T-helper 22 cell (primary cell): ENCODE data around the gene MYO1F.
"Not testable (repeated sequence)": the region's sequence is repeated elsewhere in the genome, so short reads cannot be mapped to it uniquely, and the experiment has no call there.

ENCODE experiments used
- DNase-seq: peaks from one replicate; pipeline ENCODE4 v3.0.0-alpha.2; 2020; ENCODE audit warnings: low read depth

MYO1F gene

DNA sequence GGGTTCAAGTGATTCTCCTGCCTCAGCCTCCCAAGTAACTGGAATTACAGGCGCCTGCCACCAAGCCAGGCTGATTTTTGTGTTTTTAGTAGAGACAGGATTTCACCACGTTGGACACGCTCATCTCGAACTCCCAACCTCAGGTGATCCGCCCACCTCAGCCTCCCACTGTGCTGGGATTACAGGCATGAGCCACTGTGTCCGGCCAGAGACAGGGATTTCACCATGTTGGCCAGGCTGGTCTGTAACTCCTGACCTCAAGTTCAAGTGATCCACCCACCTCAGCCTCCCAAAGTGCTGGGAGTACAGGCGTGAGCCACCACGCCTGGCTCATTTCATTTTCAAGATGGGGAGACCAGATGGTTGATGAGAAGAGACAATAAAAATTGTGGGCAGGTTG, 12.4 kb downstream of the MYO1F start:
- DNase-seq: not testable (repeated sequence)

DNA sequence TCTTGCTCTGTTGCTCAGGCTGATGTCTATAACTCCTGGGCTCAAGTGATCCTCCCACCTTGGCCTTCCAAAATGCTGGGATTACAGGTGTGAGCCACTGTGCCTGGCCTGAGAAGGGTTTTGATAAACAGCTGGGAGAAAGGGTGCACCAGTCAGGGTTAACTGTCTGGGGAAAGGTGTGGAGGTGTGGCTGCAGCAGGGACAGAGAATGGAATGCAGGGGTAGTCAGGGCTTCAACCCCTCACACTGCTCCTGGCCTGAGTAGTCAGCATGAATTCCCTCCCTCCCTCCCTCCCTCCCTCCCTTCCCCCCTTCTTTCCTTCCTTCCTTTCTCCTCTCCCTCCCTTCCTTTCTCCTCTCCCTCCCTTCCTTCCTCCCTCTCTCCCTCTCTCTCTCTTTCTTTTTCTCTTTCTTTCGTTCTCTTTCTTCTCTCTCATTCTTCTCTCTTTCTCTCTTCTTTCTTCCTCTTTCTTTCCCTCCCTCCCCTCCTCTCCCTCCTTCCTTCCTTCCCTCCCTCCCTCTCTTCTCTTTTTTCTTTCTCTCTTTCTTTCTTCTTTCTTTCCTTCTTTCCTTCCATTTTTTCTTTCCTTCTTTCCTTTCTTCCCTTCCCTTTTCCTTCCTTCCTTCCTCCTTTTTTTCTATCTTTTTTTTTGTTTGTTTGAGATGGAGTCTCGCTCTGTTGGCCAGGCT, 16.0 kb downstream of the MYO1F start:
- DNase-seq: no peak

DNA sequence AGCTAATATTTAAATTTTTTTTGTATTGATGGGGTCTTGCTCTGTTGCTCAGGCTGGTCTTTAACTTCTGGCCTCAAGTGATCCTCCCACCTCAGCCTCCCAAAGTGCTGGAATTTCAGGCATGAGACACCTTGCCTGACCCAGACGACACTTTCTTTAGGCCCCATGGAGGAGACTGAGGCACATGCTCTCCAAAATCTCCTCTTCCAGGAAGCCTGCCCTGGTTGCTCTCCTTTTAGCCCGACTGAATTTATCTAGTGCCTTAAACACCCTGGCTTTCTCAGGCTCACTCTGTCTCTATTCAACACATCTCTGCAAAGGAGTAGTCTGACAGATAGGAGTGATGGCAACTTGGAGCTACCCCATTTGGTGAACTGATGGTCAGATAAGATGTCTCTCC, 18.9 kb downstream of the MYO1F start:
- no peak for DNase-seq

DNA sequence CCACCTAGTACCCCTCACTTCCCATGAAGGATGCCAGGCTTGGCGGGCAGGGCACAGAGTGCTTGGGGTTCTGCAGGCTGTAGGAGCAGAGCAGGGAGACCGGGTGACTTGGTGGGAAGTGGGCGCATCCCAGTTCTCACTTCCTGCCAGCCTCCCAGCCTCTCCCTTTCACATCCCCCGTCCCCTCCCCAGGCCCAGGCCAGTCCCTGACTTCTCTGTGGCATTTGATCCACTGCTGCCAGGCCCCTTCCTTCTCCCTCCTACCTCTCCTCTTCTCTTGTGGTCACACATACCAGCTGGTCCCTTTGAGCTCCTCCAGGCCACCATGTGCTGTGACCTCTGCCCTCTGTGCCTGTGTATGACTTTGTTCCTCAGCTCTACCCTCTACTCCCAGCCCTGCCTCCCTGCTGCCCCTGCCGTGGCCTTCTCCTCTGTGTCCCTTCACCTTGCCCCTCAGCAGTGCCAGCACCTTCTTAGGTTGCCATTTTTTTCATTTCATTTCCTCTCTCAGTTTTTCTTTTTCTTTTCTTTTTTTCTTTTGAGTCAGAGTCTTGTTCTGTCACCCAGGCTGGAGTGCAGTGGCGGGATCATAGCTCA, 19.5 kb downstream of the MYO1F start:
- DNase-seq: no peak

DNA sequence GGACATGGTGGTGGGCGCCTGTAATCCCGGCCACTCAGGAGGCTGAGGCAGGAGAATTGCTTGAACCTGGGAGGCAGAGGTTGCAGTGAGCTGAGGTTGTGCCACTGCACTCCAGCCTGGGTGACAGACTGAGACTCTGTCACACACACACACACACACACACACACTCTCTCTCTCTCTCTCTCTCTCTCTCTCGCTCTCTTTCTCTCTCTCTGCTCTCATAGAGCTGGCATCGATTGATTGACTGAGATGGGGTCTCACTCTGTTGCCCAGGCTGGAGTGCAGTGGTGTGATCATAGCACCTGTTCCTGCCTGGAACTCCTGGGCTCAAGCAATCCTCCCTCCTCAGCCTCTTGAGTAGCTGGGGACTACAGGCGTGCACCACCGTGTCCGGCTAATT, 23.5 kb downstream of the MYO1F start:
- DNase-seq: not testable (repeated sequence)

DNA sequence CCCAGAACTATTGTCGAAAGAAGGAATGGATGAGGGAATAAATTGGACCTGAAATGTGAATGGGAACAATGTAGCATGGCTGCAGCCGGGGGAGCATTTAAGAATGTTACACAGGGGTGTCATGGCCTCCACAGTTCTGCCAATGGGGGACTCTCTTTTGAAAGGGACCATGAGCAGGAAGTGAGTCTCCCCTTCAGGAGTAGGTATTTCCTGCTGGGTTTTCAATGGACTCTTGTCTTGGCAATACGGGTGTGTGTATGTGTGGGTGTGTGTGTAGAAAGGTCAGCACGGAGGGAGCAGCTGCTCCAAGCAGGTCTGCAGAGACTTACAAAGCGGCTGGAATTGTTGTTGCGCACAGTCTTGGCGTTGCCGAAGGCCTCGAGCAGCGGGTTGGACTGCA, 24.4 kb downstream of the MYO1F start:
- no peak for DNase-seq

DNA sequence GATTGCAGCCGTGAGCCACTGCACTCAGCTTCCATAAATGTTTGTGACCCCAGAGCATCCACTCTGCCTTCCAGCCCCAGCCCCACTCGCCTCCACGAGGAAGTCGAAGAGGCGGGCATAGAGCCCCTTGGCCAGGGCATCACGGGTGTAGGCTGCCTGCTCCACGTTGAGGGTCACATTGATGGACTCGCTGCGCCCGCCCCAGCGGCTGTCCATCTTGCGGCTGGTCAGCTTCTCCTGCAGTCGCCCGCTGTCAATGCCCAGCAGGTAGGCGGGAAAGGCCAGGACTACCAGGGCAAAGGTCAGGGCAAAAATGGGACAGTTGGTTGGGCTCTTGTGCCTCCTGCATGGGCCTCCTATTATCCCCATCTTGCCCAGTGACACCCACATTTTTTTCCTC, 27.2 kb downstream of the MYO1F start:
- no peak for DNase-seq

DNA sequence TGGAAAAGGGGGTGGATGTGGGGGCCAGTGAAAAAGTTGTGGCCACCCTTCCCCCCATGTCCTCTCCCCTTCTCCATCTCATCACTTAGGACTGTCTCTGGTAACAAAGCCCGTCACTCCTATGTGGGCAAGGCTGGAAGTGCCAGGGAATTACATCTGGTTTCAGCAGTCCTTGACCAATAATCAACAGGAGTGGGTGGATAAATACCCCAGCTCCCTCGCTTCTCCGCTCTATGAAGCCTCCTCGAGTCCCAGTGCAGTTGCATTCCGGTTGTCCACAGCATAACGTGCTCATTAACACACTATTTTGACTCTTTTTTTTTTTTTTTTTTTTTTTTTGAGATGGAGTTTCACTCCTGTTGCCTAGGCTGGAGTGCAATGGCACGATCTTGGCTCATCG, 31.5 kb downstream of the MYO1F start:
- no peak for DNase-seq

DNA sequence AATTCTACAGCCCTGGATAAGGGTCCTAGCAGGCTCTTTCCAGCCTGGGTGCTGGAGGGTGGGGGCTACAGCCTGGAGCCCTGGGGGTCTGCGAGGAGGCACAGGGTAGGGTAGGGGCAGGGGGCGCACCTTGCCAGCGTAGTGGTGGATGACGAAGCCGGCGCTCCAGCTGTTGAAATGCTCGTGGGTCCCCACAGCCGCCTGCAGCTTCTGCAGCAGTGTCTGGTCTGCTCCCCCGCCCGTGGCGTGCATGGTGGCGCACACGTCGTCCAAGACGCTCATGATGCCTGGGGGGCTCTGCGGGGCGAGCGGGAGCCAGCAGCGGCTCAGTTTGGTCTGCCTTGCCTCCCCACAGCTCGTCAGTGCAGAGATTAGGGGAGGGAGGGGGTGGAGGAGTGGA, 33.1 kb downstream of the MYO1F start:
- DNase-seq: no peak

DNA sequence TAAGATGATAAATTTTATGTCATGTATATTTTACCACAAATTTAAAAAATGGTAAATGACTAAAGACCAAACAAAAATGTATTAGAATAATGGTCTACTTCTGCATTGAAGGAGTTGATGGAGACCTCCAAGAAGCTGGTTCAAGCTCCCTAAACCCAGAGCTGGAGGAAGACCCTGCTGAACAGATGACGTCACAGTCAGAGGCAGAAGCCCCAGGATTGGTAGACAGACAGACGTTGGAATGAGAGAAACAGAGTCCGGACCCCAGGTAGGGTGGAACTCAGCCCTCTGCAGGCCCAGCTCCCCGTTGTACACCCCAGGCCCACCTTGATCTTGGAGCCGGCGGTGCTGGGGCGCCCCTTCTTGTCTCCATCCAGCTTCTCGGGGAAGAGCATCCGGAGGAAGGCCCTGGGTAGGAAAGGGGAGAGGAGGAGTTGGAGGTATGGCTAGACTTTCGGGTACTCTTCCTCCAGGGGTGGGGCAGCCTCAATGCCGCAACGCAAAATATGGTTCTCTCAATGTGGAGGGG, 37.6 kb downstream of the MYO1F start:
- no peak for DNase-seq

DNA sequence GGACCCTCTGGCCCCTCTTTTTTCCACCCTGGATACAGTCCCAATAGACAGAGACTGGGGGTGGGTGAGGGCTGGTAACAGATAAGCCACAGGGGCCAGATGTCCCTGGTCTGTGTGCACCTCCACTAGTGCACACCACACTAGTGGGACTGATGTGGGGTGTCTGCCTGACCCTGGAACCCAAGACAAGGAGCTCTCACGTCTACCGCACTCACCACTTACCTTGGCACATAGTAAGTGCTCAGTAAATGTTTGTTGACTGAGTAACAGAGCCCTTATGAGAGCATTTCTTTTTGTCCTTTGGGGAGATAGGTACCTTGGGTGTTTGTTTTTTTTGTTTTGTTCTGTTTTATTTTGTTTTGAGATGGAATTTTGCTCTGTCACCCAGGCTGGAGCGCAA, 40.1 kb downstream of the MYO1F start:
- no peak for DNase-seq

DNA sequence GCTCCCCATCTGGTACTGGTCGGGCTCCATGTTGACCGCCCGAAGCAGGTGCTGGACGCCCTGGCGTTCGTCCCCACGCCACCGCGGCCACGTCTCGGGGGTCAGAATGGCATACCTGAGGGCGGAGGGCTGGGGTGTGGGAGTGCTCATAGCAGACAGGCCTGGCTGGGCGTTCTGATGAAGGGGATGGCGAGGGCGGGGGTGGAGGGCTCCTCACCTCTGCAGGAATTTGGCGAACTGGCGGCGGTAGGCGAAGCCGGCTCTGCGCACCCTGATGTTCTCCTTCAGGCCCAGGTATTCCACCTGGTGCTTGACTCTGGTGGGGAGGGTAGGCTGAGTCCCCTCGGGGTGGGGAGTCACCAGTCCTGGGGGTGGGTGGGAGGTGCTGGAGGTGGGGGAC, 41.0 kb downstream of the MYO1F start:
- DNase-seq: no peak

DNA sequence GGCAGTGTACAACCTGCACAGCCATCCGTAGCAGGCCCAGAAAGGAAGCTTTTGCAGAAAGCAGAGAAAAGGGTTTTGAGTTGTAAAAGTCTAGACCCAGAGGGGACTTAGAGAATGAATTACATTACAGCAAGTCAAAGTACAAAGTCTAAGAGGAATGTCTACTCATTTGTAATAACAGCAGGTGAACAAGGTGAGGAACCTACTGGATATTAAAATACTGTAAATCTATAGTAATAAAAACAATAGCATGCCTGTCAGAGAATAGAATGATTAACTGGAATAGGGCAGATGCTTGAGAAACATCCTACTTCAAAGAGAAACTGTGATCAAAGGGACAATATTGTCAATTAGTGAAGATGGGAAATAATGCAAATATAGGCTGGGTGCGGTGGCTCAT, 45.0 kb downstream of the MYO1F start:
- no peak for DNase-seq

DNA sequence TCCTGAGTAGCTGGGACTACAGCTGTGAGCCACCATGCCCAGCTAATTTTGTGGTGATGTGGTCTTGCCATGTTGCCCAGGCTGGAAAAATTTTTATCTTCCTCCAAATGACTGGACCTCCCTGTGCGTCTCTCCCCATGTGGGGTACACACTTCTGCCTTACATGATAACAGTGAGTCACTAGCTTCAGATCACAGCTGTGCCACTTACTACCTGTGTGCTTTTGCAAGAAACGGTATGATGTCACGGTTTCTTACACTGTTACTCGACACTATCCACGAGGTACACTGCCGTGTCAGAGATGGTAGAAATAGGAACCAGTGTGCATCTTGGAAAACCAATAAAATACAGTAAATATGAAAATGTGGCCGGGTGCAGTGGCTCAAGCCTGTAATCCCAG, 45.8 kb downstream of the MYO1F start:
- DNase-seq: no peak

DNA sequence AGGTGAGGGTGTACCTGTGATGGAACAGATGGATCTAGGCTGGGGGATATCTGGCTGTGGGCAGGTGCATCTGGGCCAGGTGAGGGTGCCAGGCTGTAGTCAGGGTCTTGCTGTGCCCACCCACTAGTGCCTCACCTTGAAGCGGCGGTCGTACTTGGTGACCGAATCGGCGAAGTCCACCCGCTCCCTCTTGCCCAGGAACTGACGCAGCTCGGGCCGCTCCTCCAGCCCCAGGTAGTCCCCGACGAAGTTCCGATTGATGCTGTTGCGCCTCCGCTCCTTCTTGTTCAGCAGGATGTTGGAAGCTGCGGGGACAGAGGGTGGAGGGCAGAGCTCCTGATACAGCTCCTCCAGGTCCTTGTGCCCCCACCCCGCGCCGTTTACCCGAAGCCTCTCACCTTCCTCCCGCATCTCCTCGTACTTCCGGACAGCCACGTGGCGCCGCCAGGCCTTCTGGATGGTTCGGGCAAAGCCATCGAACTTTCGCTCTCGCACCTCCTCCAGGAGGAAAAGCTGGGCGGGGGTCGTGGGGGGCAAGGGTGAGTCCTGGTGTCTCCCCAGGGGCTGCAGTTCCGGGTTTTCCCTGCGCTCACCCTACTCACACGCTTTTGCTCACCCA, 47.1 kb downstream of the MYO1F start:
- no peak for DNase-seq

DNA sequence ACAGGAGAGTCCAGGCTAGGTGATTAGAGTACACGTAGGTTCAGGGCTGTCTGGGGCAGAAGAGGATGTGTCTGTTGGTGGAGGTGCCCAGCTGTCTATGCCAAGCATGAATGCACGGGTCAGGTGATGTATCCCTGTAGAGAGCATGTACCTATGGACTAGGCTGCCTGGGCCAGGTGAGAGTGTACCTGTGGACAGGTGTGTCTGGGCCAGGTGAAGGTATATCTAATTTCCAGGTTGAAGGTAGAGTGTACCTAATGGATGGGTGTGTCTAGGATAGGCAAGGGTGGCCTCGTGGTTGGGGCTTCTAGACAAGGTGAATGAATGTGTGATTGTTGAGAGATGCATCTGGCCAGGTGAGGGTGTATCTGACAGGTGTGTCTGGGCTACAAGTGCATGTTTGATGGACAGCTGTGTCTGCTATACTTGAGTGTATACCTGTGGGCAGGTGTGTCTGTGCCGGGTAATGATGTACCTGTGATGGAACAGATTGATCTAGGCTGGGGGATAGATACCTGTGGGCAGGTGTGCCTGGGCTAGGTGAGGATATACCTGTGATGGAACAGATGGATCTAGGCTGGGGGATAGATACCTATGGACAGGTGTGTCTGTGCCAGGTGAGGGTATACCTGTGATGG, 47.8 kb downstream of the MYO1F start:
- DNase-seq: no peak

DNA sequence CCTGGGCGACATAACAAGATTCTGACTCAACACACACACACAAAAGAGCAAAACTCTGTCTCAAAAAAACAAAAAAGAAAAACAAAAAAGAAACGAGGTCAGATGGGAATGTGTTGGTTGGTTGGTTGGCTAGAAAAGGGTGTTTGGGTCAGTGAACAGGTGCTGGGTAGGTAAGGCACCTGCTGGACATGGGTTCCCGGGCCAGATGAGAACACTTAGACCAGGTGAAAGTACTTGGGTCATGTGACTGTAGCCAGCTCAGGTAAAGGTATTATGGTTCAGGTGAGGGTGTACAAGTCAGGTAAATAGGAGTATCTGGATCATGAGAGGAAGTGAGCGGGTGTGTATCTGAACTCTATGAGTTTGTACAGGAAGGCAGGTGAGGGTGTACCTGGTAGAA, 48.7 kb downstream of the MYO1F start:
- no peak for DNase-seq

DNA sequence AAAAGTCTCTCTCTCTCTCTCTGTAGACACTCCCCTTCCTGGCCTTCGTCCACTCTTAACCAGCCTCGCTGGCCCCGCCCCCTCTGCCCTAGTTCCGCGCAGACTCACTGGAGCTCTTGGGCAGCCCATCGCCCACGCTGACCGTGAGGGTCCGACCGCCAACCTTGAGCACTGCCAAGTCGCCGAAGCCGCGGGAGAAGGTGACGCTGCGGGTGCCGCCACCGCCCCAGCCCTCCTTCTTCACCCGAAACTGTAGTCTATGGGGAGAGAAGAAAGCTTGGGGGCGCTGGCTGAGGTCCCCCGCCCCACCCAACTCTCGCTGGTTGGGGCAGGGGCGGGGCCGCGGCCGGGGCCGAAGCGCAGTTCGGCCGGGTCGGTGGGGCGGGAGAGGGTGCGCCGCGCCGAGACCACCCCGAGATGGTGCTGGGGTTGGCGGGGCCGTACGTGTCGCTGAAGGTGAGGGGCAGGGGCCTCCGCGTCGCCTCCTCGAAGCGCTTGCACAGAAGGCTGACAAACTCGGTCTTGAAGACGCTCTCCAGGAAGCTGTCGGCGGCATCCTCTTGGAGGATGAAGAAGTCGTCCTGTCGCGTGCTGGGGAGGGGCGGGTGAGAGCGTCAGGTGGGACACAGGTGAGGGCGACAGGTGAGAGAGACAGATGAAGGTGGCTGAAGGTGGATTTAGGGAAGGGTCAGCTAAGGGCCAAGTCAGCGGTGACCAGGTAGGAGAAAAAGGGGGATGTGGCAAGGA, 50.7 kb downstream of the MYO1F start:
- no peak for DNase-seq

DNA sequence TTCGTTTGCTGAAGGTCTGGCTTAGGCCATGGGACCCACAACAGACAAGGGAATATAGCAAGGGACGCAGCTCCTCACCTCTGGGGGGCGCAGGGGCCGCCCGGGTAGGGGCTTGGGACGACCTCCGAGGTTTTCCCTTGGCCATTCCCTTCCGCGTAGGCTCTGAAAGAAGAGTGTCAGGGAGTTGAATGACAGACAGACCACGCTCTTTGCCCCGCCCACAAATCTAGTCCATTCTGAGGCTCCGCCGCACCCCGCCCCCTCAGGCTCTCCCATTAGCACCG, 51.9 kb downstream of the MYO1F start:
- DNase-seq: no peak

DNA sequence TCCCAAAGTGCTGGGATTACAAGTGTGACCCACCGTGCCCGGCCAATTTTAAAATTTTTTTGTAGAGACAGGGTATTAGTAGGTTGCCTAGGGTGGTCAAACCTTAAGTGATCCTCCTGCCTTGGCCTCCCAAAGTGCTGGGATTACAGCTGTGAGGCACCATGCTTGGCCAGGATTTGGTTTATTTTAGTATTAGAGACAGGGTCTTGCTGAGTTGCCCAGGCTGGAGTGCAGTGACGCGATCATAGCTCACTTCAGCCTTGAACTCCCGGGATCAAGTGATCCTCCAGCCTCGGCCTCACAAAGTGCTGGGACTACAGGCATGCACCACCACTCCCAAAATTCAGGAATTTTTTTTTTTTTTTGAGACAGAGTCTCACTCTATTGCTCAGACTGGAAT, 57.9 kb downstream of the MYO1F start:
- DNase-seq: no peak

DNA sequence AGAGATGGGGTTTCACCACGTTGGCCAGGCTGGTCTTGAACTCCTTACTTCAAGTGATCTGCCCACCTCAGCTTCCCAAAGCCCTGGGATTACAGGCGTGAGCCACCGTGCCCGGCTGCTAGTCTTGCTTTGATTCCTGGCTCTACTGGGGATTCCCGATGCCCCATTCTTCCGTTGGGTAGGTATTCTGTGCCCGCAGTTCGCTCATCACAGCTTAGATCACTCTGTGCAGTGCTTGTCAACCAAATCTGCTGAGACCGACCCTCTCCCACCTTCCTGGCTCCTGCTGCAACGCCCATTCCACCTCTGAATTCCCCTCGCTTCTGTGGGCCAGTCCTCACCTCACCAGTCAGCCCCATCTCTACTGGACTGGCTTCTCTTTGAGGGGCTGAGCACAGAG, 58.7 kb downstream of the MYO1F start:
- DNase-seq: no peak

DNA sequence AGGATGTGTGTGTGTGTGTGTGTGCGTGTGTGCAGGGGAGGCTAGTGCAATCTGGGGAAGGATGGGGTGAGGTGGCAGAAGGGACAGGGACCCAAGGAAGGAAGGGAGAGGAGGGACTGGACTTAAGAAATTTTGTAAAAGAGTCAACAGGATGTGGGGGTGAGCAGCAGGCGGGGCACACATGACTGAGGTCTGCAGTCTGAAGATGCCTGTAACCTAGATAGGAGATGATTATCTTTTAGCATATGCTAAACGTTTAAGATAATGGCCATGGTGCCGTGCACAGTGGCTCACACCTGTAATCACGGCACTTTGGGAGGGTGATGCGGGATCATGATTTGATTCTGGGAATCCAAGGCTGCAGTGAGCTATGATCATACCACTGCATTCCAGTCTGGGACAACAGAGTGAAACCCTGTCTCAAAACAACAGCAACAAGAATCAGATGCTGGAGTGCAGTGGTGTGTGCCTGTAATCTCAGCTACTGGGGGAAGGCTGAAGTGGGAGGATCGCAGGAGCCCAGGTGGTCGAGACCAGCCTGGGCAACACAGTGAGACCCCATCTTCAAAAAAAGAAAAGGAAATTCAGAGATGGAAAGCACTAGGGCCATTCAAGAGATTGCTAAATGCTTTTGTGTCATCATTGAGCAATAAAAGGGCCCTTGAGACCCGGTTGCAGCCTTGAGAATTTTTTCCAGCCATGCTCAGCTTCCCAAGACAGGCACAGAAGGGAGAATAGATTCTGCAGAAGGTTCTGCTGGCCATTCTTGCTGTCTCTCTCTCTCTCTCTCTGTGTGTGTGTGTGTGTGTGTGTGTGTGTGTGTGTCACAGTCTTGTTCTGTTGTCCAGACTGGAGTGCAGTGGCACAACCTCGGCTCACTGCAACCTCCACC, 59.4 kb downstream of the MYO1F start:
- DNase-seq: peak; percentile 45
